Mucosa of gallbladder (tissue), 1 donor: ENCODE data around the gene MINDY3. TPM values are rescaled to one million over a fixed set of nuclear protein-coding genes. Genes with fewer than 3 reads are reported as not detected.
"Not testable (repeated sequence)": the region's sequence is repeated elsewhere in the genome, so short reads cannot be mapped to it uniquely, and the experiment has no call there.

Source experiments
- DNase-seq: peaks from one replicate; pipeline ENCODE4 v3.0.0-alpha.2; 2020; ENCODE audit warnings: low spot score
- total RNA-seq: library from RNA; stranded (reverse); gene quantifications from one replicate; pipeline ENCODE4 v1.2.1, GENCODE V29; 2021
- donor health status: DM: no; HTN: no; CAD: no.

MINDY3 gene
- total RNA-seq, 1 donor from 2014 or later: 20.4 TPM

- no peak for DNase-seq
Observed at GRCh38 chr10:15856328-15857015, 3.8 kb downstream of the MINDY3 start.

- no peak for DNase-seq
Observed at GRCh38 chr10:15853800-15854199, 6.5 kb downstream of the MINDY3 start.

GRCh38 chr10:15852111-15852557, 8.2 kb downstream of the MINDY3 start:
- no peak for DNase-seq

GRCh38 chr10:15850337-15850978, 9.8 kb downstream of the MINDY3 start:
- not testable (repeated sequence) for DNase-seq

DNA sequence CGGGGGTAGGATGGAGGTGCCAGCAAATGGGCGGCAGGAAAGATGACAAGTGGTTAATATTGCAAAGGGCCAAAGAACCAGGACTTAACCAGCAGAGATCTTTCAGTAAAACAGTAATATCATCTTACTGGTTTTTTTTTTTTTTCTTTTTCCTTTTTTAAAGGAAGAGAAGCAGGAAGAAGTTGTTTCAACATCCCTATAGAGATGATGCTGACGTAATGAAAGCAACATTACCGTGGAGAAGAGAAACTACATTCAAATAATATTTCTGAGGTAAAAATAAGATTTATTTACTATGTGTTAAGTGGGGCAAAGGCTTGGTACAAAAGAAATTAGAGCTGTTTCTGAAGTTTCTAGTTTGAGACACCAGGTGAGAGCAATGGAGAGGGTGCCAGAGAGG, 11.0 kb downstream of the MINDY3 start:
- no peak for DNase-seq

DNA sequence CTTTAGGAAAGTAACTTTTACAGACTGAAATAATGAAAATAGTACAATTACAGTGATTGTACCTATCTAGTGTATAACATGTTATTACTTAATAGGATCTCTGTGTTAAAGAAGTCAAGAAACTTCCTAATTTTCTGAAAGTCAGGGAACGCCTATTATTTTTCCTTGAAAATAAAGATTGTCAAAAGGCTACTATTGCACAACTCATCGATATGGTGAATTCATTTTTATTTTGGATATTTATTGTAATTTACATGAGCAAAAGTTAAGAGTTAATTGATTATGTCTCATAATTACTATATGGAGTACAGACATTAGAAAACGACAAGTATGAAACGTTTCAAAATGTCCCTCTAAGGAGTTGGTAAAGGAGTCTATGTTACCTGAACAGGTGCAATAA, 12.8 kb downstream of the MINDY3 start:
- no peak for DNase-seq

DNA sequence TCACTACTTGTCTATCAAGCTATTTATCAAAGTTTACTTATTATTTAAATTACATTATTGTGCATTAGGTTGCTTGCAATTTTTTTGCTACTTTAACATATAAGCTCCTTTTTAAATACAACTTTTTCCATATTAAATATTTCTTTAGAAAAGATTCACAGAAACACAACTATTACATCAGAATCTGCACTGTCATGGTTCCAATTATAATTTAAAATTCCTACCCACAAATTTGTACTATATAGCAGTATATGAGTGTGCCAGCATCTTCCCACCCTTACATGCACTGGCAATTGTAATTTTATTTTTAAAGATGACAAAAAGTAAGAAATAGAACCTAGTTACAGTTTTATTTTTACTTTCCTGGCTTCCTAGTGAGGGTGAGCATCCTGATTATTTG, 15.8 kb downstream of the MINDY3 start:
- DNase-seq: no peak

DNA sequence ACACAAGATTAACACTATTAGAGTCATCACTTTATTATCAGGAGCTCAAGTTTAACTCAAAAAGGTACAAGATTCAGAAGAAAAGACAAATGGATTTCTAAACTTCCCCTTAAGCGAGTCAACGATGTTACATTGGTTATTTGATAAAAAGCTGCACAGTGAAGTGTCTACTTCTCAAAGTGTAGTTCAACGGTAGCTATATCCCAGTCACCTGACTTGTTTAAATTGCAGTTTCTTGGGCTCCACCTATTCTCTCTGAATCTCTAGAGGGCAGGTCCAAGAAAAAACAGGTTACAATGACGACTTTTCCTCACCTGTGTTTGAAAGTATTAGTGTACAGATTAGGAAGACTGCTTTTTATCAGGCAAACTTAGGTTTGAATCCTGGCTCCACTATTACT, 16.6 kb downstream of the MINDY3 start:
- DNase-seq: no peak

GRCh38 chr10:15842556-15843169, 17.6 kb downstream of the MINDY3 start:
- DNase-seq: no peak

DNA sequence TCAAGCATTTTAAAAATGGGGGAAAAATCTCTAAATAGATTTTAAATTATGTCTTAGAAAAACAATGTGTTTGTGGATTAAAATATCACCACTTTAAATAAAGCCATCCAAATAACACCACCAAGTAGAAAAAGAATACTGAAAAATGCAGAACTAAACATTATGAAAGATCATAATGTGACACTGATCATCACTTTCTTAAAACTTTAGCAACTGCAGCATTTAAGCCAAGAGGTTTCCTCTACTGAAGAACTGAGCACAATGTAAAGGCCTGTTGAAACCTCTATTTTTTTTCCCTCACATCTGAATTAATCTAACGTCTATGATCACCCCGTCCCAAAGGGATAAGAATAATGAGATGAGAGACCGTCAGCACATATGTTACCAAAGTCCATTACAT, 18.6 kb downstream of the MINDY3 start:
- DNase-seq: no peak

GRCh38 chr10:15836807-15837206, 23.5 kb downstream of the MINDY3 start:
- no peak for DNase-seq

GRCh38 chr10:15829495-15829894, 30.8 kb downstream of the MINDY3 start:
- no peak for DNase-seq

GRCh38 chr10:15824498-15824897, 35.8 kb downstream of the MINDY3 start:
- DNase-seq: no peak

GRCh38 chr10:15822131-15822530, 38.2 kb downstream of the MINDY3 start:
- no peak for DNase-seq

DNA sequence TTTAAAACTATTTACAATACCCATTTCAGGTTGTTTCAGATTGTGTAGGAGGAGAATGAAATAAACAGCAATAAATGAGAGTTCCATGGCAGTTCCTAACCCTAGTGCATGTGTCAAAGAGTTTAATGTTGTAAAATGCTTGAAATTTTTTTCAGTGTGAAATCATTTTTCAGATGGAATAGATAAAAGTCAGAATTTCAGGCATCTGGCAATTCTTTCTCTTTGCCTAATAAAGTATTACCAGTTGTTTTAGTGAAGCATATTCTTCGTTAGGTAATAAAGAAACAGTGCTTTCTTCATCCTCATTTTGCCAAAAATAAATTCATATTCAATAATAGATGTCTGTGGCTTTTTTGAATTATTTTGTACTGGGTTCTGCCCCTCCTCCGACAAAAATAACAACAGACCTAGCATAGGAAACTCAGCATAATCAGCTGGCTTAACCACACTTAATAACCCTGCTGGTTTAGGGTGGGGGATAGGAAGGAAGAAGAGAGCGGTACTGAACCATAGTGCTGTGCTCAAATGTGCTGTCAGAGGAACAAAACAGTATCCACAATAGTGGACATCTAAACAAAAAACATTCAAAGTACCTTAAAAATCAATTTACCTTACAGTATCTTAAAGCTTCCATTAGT, 39.1 kb downstream of the MINDY3 start:
- DNase-seq: no peak

DNA sequence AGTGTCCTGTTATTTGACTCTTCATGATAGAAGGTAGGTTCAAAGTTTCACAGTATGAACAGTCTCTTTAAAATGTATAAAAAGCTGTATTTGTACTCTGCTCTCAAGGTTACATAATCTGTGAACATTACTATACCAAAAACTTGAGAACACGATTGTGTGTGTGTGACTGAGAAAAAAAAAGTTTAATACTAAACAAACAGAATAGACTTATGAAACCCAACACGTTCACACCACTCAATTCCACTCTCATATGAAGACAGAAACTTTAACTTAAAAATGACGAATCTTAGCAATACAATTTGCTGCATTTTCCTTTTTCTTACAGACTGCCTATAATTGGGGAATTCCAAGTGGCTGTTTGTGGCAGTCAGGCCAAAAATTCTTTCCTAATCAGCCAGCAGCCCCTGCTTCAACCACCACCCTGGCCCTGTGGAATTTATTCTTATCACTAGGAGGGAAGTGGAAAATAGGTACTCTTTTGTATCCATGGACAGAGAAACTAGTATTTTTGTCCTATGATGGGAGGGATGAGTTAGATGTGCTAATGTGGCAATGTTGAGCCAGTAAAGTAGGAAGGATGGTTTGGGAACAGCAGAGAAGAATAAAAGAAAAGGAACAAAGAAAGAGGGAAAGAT, 42.8 kb downstream of the MINDY3 start:
- DNase-seq: no peak

GRCh38 chr10:15815242-15815885, 44.9 kb downstream of the MINDY3 start:
- DNase-seq: no peak

GRCh38 chr10:15814565-15814964, 45.7 kb downstream of the MINDY3 start:
- DNase-seq: no peak

DNA sequence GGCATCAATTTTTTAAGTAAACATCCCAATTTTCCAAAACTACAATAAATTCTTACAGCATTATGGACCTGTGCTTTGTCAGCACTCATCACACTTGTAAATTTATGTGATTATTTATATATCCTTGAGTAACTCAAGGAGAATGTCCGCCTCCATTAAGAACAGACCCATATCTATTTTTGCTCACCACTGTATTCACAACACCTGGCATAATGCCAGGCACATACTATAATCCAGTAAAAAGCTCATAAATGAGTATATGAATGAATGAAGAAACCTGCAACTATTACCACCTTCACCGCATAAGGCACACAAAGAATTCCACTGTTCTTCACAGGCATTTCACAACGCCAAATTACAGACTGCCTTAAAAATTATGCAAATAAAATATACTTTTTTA, 46.9 kb downstream of the MINDY3 start:
- DNase-seq: no peak

GRCh38 chr10:15809450-15809849, 50.9 kb downstream of the MINDY3 start:
- DNase-seq: no peak

- no peak for DNase-seq
Observed at GRCh38 chr10:15808204-15808797, 52.0 kb downstream of the MINDY3 start.
